IgD-negative memory B cell (primary cell): Measurements from ENCODE around the gene FKBP6. TPM values are rescaled to one million over a fixed set of nuclear protein-coding genes. Genes with fewer than 3 reads are reported as not detected.
"Not testable (repeated sequence)": the region's sequence is repeated elsewhere in the genome, so short reads cannot be mapped to it uniquely, and the experiment has no call there.

Experiments
- H3K27ac Mint-ChIP-seq, 3 donors: one replicate each; pipeline ENCODE4 v1.8.0; 2020 to 2022; ENCODE audit warnings: mild to moderate bottlenecking in 3 of 3, mixed read lengths in 3 of 3, moderate library complexity in 1 of 3
- H3K27me3 Mint-ChIP-seq: one replicate; pipeline ENCODE4 v1.8.0; 2021; ENCODE audit warnings: mixed read lengths
- H3K36me3 Mint-ChIP-seq: one replicate; pipeline ENCODE4 v1.8.0; 2020; ENCODE audit warnings: mild to moderate bottlenecking, mixed read lengths
- H3K4me1 Mint-ChIP-seq, 3 donors: one replicate each; pipeline ENCODE4 v1.8.0; 2020 to 2022; ENCODE audit warnings: mixed read lengths in 3 of 3, mild to moderate bottlenecking in 1 of 3
- H3K4me3 Mint-ChIP-seq, 4 donors: one replicate each; pipeline ENCODE4 v1.8.0; 2020 to 2022; ENCODE audit warnings: mild to moderate bottlenecking in 4 of 4, mixed read lengths in 4 of 4, moderate library complexity in 3 of 4
- H3K9me3 Mint-ChIP-seq, 3 donors: one replicate each; pipeline ENCODE4 v1.8.0; 2020 to 2021; ENCODE audit warnings: mixed read lengths in 3 of 3, mild to moderate bottlenecking in 1 of 3
- polyA plus RNA-seq: library from polyadenylated mRNA; unstranded; fragments of 300-500 nt; fragmentation: Illumina TruSeq; gene quantifications from one replicate; pipeline ENCODE4 v1.2.3, GENCODE V29; 2021

The FKBP6 gene
- polyA plus RNA-seq, 1 donor from 2014 or later: not detected

DNA sequence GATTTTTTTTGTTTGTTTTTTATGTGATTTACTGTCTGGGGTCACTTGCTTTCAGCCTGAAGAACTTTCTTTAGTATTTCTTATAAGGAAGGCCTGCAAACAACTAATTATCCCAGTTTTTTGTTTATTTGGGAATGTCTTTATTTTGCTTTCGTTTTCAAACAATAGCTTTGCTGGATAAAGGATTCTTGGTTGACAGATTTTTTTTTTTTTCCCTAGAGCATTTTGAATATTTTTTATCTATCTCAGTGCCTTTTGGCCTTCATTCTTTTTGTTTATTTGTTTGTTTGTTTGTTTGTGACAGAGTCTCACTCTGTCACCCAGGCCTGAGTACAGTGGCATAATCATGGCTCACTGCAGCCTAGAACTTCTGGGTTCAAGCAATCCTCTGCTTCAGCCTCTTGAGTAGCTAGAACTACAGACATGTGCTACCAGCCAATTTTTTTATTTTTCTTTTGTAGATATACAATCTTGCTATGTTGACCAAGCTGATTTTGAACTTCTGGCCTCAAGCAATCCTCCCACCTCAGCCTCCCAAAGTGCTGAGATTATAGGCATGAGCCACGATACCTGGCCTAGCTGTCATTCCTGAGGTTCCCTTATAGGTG is 59.4 kb downstream of the FKBP6 start:
- Mint-ChIP-seq H3K36me3 (peaks cover 4% of the 10 kb centered on the region), H3K4me1 (peaks cover 0 to 3% (median 0%) of the 10 kb centered on the region in 3 donors), H3K4me3 (peak overlapping the region in 2 of 4 donors; percentile 51 to 73), H3K27me3 (no peaks in the 10 kb centered on the region), H3K9me3 (peaks cover 11 to 21% (median 20%) of the 10 kb centered on the region in 3 donors), H3K27ac (no peak overlapping the region)

DNA sequence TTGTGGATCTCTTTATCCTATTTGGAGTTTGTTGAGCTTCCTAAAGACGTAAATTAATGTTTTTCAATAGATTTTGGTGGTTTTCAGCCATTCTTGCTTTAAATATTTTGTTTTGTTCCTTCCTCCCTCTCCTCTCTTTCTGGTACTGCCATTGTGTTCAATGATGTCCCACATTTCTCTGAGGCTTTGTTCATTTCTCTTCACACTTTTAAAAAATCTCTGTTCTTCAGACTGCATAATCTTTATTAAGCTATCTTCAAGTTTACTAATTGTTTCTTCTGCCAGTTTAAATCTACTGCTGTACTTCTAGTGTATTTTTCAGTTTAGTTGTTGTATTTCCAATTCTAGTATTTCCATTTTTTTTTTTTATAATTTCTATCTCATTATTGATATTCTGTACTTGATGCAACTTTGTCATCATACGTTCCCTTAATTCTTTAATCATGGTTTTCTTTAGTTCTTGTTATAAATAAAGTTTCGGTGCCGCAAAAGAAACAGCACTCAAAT is 60.0 kb downstream of the FKBP6 start:
- Mint-ChIP-seq H3K27me3 (no peaks in the 10 kb centered on the region), H3K27ac (no peak overlapping the region), H3K4me1 (peaks cover 0 to 3% (median 0%) of the 10 kb centered on the region in 3 donors), H3K9me3 (peaks cover 11 to 20% (median 20%) of the 10 kb centered on the region in 3 donors), H3K36me3 (peaks cover 4% of the 10 kb centered on the region), H3K4me3 (peak overlapping the region in 2 of 4 donors; percentile 19 to 51)

DNA sequence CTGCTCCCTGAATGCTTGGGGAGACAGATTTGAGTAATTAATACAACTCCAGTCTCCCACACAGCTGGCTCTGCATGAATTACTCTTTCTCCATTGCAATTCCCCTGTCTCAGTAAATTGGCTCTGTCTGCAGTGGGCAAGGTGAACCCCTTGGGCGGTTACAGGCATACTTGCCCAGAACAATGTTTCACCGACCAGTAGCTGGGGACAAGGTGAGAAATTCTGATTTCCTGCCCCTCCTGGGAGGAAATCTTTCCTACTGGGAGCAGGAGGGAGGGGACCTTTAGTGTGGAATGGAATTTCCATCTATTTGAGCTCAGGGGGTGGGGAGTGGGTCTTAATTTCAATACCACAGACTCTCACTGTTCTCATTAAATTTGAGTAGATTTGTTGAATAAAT is 63.4 kb downstream of the FKBP6 start:
- Mint-ChIP-seq H3K4me1 (peaks cover 0 to 2% (median 0%) of the 10 kb centered on the region in 3 donors), H3K27ac (no peak overlapping the region), H3K9me3 (peaks cover 9 to 18% (median 15%) of the 10 kb centered on the region in 3 donors), H3K36me3 (peaks cover 2% of the 10 kb centered on the region), H3K27me3 (peaks cover 10% of the 10 kb centered on the region), H3K4me3 (no peak overlapping the region)

DNA sequence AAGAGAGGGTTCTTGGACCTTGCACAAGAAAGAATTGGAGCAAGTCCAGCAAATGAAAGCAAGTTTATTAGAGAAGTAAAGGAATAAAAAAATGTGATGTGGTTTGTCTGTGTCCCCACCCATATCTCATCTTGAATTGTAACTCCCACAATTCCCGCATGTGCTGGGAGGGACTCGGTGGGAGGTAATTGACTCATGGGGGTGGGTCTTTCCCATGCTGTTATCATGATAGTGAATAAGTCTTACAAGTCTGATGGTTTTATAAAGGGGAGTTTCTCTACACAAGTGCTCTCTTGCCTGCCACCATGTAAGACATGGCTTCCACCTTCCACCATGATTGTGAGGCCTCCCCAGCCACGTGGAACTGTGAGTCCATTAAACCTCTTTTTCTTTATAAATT is 66.5 kb downstream of the FKBP6 start:
- Mint-ChIP-seq H3K4me1 (peaks cover 0 to 1% (median 0%) of the 10 kb centered on the region in 3 donors), H3K27me3 (peaks cover 12% of the 10 kb centered on the region), H3K27ac (no peak overlapping the region), H3K36me3 (no peaks in the 10 kb centered on the region), H3K9me3 (peaks cover 0 to 4% (median 3%) of the 10 kb centered on the region in 3 donors), H3K4me3 (no peak overlapping the region)

DNA sequence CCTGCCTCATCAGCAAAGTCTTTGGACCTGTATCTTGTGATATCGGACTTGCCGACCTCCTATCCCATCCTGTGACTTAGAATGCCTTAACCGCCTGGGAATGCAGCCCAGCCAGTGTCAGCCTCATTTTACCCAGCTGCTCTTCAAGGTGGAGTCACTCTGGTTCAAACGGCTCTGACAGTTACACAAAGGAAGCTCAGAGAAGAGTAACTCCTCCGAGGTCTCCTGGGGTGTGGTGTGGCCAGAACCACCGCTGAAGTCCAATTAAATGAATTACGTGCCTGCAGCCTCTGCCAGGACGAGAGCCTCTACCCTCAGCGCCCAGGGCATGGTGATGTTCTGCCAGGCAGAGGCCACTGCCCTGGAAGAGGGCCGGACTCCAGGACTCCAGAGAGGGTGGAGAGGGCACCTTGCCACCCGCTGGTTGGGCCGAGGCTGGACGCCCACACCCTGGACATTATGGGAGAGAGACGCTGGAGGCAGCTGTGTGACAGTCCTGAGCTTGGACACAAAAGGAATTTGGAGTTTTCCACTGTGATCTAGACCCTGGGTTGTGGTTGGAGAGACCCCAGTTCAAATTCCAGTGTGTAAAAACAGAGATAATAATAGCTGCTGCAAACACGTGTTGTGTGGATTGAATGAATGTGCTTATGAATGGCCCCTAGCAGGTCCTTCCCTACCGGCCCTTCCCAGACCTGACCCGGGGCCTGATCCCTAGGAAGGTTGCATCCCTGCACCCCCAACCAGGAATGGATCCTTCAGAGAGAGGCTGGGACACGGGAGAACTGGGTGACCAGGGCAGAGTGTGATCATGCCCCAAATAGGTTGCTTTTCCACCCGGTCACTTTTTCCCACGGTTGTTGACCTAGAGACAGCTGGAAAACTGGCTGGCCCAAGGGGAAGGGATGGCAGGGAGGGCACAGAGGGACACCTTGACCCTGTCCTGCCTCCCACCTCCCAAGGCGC is 67.9 kb downstream of the FKBP6 start:
- no peak overlapping the region for H3K27ac Mint-ChIP-seq

DNA sequence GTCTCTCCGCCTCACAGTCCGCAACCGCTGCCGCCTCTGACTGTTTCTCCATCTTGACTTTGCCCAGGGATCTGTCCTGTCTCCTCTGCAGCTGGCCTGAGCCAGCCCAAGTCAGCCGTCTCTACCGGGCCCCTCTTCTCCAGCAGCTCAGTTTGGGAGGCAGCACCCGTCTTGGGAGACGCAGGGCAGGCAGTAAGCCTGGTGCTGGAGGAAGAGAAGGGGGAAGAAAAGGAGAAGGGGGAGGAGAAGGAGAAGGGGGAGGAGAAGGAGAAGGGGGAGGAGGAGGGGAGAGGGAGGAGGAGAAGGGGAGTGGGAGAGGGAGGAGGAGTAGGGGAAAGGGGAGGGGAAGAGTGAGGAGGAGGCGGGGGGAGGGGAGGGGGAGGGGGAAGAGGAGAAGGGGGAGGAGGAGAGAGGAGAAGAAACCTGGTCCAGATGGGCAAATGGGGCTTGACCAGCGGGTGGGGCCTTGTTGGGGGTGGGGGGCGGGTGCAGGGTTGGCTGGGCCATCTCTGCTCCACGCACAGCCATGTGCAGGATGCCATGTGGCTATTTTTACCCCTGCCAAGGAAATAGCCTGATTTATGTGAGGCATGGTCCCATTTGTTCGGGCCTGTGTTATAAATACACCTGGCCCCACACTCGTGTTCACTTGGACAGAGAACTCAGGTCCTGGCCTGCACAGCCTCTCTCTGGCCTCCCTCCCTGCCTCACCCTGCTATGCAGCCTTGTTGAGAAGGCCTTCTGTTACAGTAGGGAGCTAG is 69.7 kb downstream of the FKBP6 start:
- Mint-ChIP-seq H3K4me1 (peaks cover 0 to 4% (median 0%) of the 10 kb centered on the region in 3 donors), H3K27ac (no peak overlapping the region), H3K27me3 (peaks cover 12% of the 10 kb centered on the region), H3K36me3 (no peaks in the 10 kb centered on the region), H3K9me3 (peaks cover 0 to 3% (median 0%) of the 10 kb centered on the region in 3 donors), H3K4me3 (no peak overlapping the region)

More for the DNA sequence above, 67.9 kb downstream of the FKBP6 start:
- Mint-ChIP-seq H3K27me3 (peaks cover 12% of the 10 kb centered on the region), H3K9me3 (peaks cover 0 to 3% (median 0%) of the 10 kb centered on the region in 3 donors), H3K36me3 (no peaks in the 10 kb centered on the region), H3K4me3 (peak overlapping the region in 1 of 4 donors; percentile 12), H3K4me1 (peaks cover 0 to 4% (median 0%) of the 10 kb centered on the region in 3 donors)

DNA sequence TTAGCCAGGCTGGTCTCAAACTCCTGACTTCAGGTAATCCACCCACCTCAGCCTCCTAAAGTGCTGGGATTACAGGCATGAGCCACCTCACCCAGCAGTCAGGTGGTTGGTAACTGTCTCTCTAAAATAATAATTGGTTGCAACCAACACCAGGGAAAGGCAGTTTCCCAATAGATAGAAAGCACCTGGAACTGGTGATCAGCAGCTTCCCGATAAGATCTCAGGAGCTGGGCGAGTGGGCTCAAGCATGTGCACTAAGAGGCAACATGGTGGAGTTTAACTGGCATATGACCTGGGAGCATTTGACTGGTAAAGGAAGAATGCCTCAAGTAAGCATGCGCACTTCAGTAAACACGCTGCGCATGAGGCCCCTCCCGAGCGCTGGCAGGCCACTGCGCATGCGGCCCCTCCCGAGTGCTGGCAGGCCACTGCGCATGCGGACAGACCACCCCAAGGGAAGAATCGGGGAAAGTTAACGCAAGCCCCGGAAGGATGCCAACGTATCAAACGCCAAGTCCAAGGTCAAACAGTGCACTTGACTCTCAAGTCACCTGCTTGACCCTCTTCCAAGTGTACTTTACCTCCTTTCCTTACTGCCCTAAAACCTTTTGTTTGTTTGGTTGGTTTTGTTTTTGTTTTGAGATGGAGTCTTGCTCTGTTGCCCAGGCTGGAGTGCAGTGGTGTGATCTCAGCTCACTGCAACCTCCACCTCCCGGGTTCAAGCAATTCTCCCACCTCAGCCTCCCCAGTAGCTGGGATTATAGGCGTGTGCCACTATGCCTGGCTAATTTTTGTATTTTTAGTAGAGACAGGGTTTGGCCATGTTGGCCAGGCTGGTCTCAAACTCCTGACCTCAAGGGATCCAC is 71.5 kb downstream of the FKBP6 start:
- not testable (repeated sequence) for H3K27me3 Mint-ChIP-seq, H3K9me3 Mint-ChIP-seq, H3K36me3 Mint-ChIP-seq, H3K4me1 Mint-ChIP-seq
- H3K27ac Mint-ChIP-seq: peak overlapping the region in 2 of 3 donors; percentile 38 to 81
- H3K4me3 Mint-ChIP-seq: peak overlapping the region; percentile 63 to 90 (median 82)

DNA sequence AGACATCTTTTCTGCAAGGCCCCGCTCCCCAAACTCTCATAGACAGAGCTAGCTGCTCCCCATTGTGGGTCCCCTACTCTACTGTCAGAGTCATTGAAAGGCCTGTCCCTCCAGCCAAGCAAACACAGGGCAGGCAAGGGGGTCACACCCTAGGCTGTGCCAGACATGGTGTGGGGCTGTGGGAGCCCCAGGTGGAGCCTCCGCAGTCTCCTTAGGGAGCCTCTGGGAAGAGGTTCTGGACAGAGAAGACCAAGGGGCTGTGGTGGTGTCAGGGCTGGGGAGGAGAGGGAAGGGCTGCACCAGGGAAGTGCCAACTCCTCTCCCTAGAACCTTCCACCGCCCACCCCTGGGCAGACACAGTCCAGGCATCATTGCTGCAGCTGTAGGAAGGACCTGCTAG is 76.9 kb downstream of the FKBP6 start:
- H3K27me3 Mint-ChIP-seq, H3K4me3 Mint-ChIP-seq, H3K36me3 Mint-ChIP-seq, H3K27ac Mint-ChIP-seq, H3K9me3 Mint-ChIP-seq, H3K4me1 Mint-ChIP-seq: not testable (repeated sequence)

Other genes starting within 250 kb of the FKBP6 start
- 0.19 TPM for gene SPDYE9, start 242.1 kb upstream of the FKBP6 start, polyA plus RNA-seq
- 58.4 TPM for gene NSUN5, start 19.3 kb upstream of the FKBP6 start, polyA plus RNA-seq
- not detected for gene TRIM50, start 79 bp upstream of the FKBP6 start, polyA plus RNA-seq
- not detected for gene FZD9, start 105.6 kb downstream of the FKBP6 start, polyA plus RNA-seq
- gene BAZ1B, start 194.1 kb downstream of the FKBP6 start, polyA plus RNA-seq: 22.4 TPM
- gene BCL7B, start 229.5 kb downstream of the FKBP6 start, polyA plus RNA-seq: 78.5 TPM